Measurements from ENCODE around the gene WASF3.

The WASF3 gene

DNA sequence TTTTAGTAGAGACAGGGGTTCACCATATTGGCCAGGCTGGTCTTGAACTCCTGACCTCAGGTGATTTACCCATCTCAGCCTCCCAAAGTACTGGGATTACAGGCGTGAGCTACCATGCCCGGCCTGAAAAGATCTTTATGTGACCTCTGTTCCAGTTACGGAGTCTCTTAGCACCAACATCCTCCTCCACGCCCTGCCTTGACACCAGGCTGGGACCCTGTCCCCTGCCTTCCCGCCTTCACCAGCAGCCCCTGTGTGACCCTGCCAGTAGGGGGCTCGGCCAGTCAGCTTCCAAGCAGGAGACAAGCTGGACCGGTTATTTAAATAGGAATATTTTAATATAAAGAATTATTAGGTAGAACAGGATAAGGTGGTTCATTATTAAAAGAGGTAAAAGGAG lies 148.9 kb downstream of the WASF3 start:
- no peak for TF ChIP-seq RAD21 (IDR thresholded peaks at IDR 0.05; ENCODE audit: low read depth)
- no peak for TF ChIP-seq EP300 (IDR thresholded peaks at IDR 0.05; ENCODE audit: borderline replicate concordance)
- TF ChIP-seq TCF12 (IDR thresholded peaks at IDR 0.05; ENCODE audit: low read depth), result no peak
- no peak for TF ChIP-seq FOXM1 (IDR thresholded peaks at IDR 0.05; ENCODE audit: borderline replicate concordance, low read depth)
- TF ChIP-seq, protein P1, sequence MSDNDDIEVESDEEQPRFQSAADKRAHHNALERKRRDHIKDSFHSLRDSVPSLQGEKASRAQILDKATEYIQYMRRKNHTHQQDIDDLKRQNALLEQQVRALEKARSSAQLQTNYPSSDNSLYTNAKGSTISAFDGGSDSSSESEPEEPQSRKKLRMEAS (IDR thresholded peaks at IDR 0.05), result no peak
- TF ChIP-seq YY1 (IDR thresholded peaks at IDR 0.05; ENCODE audit: low read depth), result no peak
- TF ChIP-seq TEAD4 (IDR thresholded peaks at IDR 0.05), result no peak

DNA sequence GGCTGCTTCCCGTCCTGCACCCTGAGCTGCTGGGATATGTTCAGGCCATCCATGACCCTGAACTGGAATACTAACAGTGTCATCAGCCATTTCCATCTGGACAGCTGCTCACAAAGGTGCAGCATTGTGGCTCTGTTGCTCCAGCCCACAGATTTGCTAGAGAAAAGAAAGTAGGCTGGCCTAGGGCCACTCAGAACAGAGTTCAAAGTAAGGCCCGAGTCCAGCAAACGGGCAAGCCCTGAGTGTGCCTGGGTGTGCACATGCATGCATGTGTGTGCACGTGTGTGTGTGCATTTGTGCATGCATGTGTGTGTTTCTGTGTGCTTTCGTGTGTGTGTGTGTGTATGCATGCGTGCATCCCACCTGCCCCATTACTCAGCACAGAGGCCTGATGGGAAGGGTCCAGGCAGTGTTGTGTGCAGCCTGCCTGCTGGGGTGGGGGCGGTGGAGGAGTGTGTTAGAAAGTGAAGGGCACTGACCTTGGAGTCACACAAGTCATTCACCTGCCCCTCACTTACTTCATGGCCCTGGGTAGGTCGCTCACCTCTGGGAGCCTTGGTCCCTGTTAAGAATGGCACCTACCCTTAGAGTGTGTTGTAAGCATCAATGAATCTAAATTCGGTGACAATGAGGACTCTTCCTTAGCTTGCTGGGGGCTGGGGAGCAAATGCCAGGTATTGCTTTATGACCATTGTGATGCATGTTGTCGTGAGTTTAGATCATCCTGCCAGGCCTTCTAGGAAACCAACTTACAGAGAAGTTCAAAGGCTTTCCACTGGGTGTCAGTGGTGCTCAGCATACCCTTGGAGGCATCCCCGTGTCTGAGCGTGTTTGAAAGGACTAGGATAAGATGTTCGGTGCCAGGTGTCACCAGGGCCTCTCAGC lies 149.9 kb downstream of the WASF3 start:
- TF ChIP-seq, protein P2, sequence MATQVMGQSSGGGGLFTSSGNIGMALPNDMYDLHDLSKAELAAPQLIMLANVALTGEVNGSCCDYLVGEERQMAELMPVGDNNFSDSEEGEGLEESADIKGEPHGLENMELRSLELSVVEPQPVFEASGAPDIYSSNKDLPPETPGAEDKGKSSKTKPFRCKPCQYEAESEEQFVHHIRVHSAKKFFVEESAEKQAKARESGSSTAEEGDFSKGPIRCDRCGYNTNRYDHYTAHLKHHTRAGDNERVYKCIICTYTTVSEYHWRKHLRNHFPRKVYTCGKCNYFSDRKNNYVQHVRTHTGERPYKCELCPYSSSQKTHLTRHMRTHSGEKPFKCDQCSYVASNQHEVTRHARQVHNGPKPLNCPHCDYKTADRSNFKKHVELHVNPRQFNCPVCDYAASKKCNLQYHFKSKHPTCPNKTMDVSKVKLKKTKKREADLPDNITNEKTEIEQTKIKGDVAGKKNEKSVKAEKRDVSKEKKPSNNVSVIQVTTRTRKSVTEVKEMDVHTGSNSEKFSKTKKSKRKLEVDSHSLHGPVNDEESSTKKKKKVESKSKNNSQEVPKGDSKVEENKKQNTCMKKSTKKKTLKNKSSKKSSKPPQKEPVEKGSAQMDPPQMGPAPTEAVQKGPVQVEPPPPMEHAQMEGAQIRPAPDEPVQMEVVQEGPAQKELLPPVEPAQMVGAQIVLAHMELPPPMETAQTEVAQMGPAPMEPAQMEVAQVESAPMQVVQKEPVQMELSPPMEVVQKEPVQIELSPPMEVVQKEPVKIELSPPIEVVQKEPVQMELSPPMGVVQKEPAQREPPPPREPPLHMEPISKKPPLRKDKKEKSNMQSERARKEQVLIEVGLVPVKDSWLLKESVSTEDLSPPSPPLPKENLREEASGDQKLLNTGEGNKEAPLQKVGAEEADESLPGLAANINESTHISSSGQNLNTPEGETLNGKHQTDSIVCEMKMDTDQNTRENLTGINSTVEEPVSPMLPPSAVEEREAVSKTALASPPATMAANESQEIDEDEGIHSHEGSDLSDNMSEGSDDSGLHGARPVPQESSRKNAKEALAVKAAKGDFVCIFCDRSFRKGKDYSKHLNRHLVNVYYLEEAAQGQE (IDR thresholded peaks at IDR 0.05; ENCODE audit: low read depth), result no peak
- TF ChIP-seq RAD21 (IDR thresholded peaks at IDR 0.05; ENCODE audit: low read depth) (peak; percentile 71), EGR1 (IDR thresholded peaks at IDR 0.05) (no peak), CREB1 (IDR thresholded peaks at IDR 0.05; ENCODE audit: low read depth) (no peak), TAF1 (IDR thresholded peaks at IDR 0.05; ENCODE audit: low read depth) (no peak)

DNA sequence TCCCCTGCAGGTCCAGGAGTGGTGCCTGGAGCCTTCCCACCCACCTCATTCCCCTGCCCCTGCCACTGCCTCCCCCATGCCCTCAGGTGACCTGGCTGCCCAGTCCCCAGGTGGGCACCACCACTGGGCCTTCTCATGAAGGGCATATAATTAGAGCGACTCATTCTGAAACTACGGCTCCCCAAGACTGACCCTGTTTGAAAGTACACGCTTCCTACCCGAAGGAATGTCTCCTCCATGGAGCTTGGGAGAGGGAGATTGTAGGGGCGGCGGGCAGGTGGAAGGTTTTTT lies 150.5 kb downstream of the WASF3 start:
- TF ChIP-seq ZBTB7A (IDR thresholded peaks at IDR 0.05; ENCODE audit: low read depth) (no peak), EP300 (IDR thresholded peaks at IDR 0.05; ENCODE audit: borderline replicate concordance) (no peak), TAF1 (IDR thresholded peaks at IDR 0.05; ENCODE audit: low read depth) (no peak), TEAD4 (IDR thresholded peaks at IDR 0.05) (no peak)
- TF ChIP-seq, protein P1 (IDR thresholded peaks at IDR 0.05), result no peak
- TF ChIP-seq, protein P3, sequence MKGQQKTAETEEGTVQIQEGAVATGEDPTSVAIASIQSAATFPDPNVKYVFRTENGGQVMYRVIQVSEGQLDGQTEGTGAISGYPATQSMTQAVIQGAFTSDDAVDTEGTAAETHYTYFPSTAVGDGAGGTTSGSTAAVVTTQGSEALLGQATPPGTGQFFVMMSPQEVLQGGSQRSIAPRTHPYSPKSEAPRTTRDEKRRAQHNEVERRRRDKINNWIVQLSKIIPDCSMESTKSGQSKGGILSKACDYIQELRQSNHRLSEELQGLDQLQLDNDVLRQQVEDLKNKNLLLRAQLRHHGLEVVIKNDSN (IDR thresholded peaks at IDR 0.05), result no peak

DNA sequence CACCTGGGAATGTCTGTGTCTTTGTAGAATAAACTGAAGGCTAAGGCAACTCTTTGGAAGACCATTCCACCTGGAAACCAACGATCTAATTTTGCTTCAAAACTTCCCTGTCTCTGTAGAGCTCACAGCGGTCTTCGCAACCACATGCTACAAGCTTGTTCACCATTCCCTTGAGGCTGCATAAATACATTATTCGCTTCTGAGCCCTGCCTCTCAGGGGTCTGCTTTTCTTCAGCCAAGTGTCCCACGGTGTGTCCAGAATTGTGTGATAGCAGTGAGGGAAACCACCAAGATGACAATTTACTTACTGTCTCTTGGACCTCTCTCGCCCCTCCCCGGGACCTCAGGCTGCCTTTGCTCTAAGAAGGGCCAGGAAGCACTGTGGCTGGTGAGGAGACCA lies 152.0 kb downstream of the WASF3 start:
- TF ChIP-seq EP300 (IDR thresholded peaks at IDR 0.05; ENCODE audit: borderline replicate concordance) (no peak), TAF1 (IDR thresholded peaks at IDR 0.05; ENCODE audit: low read depth) (no peak), NFIC (IDR thresholded peaks at IDR 0.05) (no peak), TEAD4 (IDR thresholded peaks at IDR 0.05) (no peak), EGR1 (IDR thresholded peaks at IDR 0.05) (no peak), YY1 (IDR thresholded peaks at IDR 0.05; ENCODE audit: low read depth) (no peak), RAD21 (IDR thresholded peaks at IDR 0.05; ENCODE audit: low read depth) (no peak)
- TF ChIP-seq, protein P1 (IDR thresholded peaks at IDR 0.05), result no peak
- TF ChIP-seq, protein P2 (IDR thresholded peaks at IDR 0.05; ENCODE audit: low read depth), result no peak

DNA sequence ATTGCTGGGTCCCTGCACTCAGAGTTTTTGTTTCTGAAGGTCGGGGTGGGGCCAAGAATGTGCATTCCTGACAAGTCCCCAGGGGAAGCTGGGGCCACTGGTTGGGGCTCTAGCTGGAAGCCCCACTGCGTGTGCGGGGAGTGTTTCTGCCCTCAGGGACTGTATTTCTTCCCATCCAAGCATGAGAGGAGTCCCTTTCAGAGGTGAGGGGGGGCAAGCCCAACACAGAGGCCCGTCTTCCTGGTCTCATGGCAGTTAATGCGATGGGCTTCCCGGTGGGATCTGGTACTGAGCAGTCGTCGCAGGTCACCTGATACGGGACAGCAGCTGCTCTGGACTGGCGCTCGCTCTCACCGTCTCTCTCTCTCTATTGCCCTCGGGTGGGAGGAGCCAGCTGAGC lies 152.7 kb downstream of the WASF3 start:
- TF ChIP-seq, protein P3 (IDR thresholded peaks at IDR 0.05), result no peak
- no peak for TF ChIP-seq NFIC (IDR thresholded peaks at IDR 0.05)

DNA sequence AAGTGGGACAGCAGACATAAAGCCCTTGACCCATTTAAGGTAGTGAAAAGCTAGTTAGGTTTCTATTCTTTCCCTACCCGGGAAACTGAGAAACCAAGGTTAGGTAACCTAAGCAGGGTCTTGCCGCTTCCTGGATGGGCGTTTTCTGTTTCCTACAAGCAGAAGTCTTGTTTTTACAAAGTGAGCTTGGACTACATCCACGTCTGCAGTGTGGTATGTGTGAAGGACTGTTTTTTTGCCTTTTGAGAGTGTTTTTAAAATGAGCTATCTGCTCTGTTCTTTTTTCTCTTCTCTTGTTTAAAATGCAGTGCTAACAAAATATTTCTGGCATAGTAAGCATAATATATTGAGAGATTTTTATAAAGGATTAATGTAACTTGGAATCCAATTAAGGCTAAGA lies 153.7 kb downstream of the WASF3 start:
- TF ChIP-seq FOXM1 (IDR thresholded peaks at IDR 0.05; ENCODE audit: borderline replicate concordance, low read depth) (no peak), CREB1 (IDR thresholded peaks at IDR 0.05; ENCODE audit: low read depth) (no peak), TEAD4 (IDR thresholded peaks at IDR 0.05) (no peak), EGR1 (IDR thresholded peaks at IDR 0.05) (no peak), EP300 (IDR thresholded peaks at IDR 0.05; ENCODE audit: borderline replicate concordance) (no peak)
- TF ChIP-seq, protein P1 (IDR thresholded peaks at IDR 0.05), result no peak
- TF ChIP-seq, protein P2 (IDR thresholded peaks at IDR 0.05; ENCODE audit: low read depth), result no peak
- TF ChIP-seq, protein P3 (IDR thresholded peaks at IDR 0.05), result no peak

Measured in Ishikawa (cell line).